Caco-2 (cell line): ENCODE measurements around the gene PAQR3. TPM values are rescaled to one million over a fixed set of nuclear protein-coding genes. Genes with fewer than 3 reads are reported as not detected.

ENCODE experiments used
- BruUV-seq: library from RNA; stranded (reverse); fragments of 400-500 nt; replicated peaks from 2 replicates; lab custom pipeline; 2021; lab: Mats Ljungman, UMichigan
- CTCF ChIA-PET: fragments of 300-600 bp; sonication (Branson Sonifier 250); formaldehyde crosslinking; loops from one replicate; lab custom pipeline; 2022; ENCODE audit warnings: antibody characterized with exemption; lab: Charles Lee
- POLR2A ChIA-PET: fragments of 300-600 bp; sonication (Branson Sonifier 250); formaldehyde crosslinking; loops from one replicate; lab custom pipeline; 2022; ENCODE audit warnings: antibody characterized with exemption; lab: Charles Lee
- DNase-seq, 2 experiments: peaks; one replicate each; pipeline versions ENCODE4 v3.0.0 to v3.0.0-alpha.2; 2020 to 2022
- H3K27me3 ChIP-seq: replicated peaks from 2 replicates; pipeline ENCODE4 v1.6.0; 2011; ENCODE audit warnings: low read length; ENCODE audit not compliant: control insufficient read depth, insufficient read depth
- H3K36me3 ChIP-seq: 2 replicates; pipeline ENCODE4 v1.5.1; 2011; ENCODE audit warnings: low read length; ENCODE audit not compliant: control insufficient read depth, insufficient read depth
- H3K4me1 ChIP-seq: fragments of 250-450 bp; sonication (Bioruptor Pico); 2 replicates; pipeline ENCODE4 v1.5.1; 2020; ENCODE audit warnings: mild to moderate bottlenecking
- H3K4me3 ChIP-seq: 2 replicates; pipeline ENCODE4 v1.5.1; 2011; ENCODE audit warnings: low read depth, mild to moderate bottlenecking, control low read depth, low read length
- H3K9me3 ChIP-seq: fragments of 250-450 bp; sonication (Bioruptor Pico); 2 replicates; pipeline ENCODE4 v1.5.1; 2020; ENCODE audit warnings: mild to moderate bottlenecking, moderate library complexity
- H3K27ac Mint-ChIP-seq: one replicate; pipeline ENCODE4 v1.8.0; 2022; ENCODE audit warnings: mixed read lengths; ENCODE audit not compliant: unreplicated experiment
- H3K27me3 Mint-ChIP-seq: one replicate; pipeline ENCODE4 v1.8.0; 2022; ENCODE audit warnings: mixed read lengths; ENCODE audit not compliant: insufficient read depth, unreplicated experiment
- H3K36me3 Mint-ChIP-seq: one replicate; pipeline ENCODE4 v1.8.0; 2022; ENCODE audit warnings: mild to moderate bottlenecking, mixed read lengths; ENCODE audit not compliant: insufficient read depth, unreplicated experiment
- H3K4me1 Mint-ChIP-seq: one replicate; pipeline ENCODE4 v1.8.0; 2022; ENCODE audit warnings: low read depth, mixed read lengths; ENCODE audit not compliant: unreplicated experiment
- H3K4me3 Mint-ChIP-seq: one replicate; pipeline ENCODE4 v1.8.0; 2022; ENCODE audit warnings: mild to moderate bottlenecking, moderate library complexity, mixed read lengths; ENCODE audit not compliant: unreplicated experiment
- H3K9me3 Mint-ChIP-seq: one replicate; pipeline ENCODE4 v1.8.0; 2022; ENCODE audit warnings: mixed read lengths; ENCODE audit not compliant: unreplicated experiment
- intact Hi-C: fragments of 100-400 bp; cut with micrococcal nuclease; formaldehyde crosslinking; loops from one replicate; pipeline ENCODE4 v1.10.0; 2022; ENCODE audit not compliant: unreplicated experiment
- total RNA-seq: library from RNA; stranded (reverse); gene quantifications from 2 replicates; pipeline ENCODE4 v1.2.3, GENCODE V29; 2022
- TF ChIP-seq, protein P1 (sequence below), 2 experiments: fragments of 200-600 bp in 1 of 2; IDR thresholded peaks; 1 replicate in 1 of 2; 2 replicates in 1 of 2; pipeline versions ENCODE4 v1.5.1 to v1.8.0; 2011 to 2022; ENCODE audit warnings: antibody characterized with exemption in 1 of 2, control low read depth in 1 of 2, inconsistent platforms in 1 of 2, low read depth in 1 of 2, low read length in 1 of 2, mild to moderate bottlenecking in 1 of 2, moderate library complexity in 1 of 2; ENCODE audit not compliant: insufficient read depth in 1 of 2, severe bottlenecking in 1 of 2, unreplicated experiment in 1 of 2

PAQR3 gene
- total RNA-seq, 1 experiment from 2014 or later = 13.3 TPM

DNA sequence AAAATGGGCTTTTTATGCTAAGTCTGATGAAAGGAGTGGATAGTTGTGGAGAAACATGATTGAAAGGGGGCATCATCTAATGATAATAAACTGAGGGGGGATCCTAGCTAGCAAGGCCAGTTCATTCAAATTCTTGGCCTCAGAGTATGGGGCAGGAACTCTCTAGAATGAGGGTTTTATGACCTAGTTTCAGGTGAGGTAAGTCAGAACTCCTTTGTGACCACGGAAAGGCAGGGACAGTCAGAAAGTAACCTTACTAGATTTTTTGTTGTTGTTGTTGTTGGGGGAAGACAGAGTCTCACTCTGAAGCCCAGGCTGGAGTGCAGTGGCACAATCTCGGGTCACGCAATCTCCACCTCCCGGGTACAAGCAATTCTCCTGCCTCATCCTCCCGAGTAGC, 1.5 kb upstream of the PAQR3 start:
- Mint-ChIP-seq H3K9me3 (no peaks in the 10 kb centered on the region), H3K27ac (no peak overlapping the region), H3K27me3 (peaks cover 14% of the 10 kb centered on the region), H3K4me1 (no peaks in the 10 kb centered on the region), H3K4me3 (no peak overlapping the region), H3K36me3 (peaks cover 6% of the 10 kb centered on the region)
- ChIA-PET CTCF (no interaction called here), POLR2A (no interaction called here)
- H3K4me1 ChIP-seq = peaks cover 17% of the 10 kb centered on the region; the same call in 1 of the 2 replicates
- no peak overlapping the region for H3K4me3 ChIP-seq
- no peak for DNase-seq
- no peaks in the 10 kb centered on the region for H3K27me3 ChIP-seq
- no peaks in the 10 kb centered on the region for H3K9me3 ChIP-seq
- BruUV-seq = no TSS peak
- intact Hi-C loops = no loop called here
- H3K36me3 ChIP-seq = no peaks in the 10 kb centered on the region
- TF ChIP-seq, protein P1, sequence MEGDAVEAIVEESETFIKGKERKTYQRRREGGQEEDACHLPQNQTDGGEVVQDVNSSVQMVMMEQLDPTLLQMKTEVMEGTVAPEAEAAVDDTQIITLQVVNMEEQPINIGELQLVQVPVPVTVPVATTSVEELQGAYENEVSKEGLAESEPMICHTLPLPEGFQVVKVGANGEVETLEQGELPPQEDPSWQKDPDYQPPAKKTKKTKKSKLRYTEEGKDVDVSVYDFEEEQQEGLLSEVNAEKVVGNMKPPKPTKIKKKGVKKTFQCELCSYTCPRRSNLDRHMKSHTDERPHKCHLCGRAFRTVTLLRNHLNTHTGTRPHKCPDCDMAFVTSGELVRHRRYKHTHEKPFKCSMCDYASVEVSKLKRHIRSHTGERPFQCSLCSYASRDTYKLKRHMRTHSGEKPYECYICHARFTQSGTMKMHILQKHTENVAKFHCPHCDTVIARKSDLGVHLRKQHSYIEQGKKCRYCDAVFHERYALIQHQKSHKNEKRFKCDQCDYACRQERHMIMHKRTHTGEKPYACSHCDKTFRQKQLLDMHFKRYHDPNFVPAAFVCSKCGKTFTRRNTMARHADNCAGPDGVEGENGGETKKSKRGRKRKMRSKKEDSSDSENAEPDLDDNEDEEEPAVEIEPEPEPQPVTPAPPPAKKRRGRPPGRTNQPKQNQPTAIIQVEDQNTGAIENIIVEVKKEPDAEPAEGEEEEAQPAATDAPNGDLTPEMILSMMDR (IDR thresholded peaks at IDR 0.05; ENCODE audit: insufficient read depth in 1 of 2, low read depth in 1 of 2, low read length in 1 of 2, severe bottlenecking in 1 of 2, unreplicated experiment in 1 of 2) = no peak

DNA sequence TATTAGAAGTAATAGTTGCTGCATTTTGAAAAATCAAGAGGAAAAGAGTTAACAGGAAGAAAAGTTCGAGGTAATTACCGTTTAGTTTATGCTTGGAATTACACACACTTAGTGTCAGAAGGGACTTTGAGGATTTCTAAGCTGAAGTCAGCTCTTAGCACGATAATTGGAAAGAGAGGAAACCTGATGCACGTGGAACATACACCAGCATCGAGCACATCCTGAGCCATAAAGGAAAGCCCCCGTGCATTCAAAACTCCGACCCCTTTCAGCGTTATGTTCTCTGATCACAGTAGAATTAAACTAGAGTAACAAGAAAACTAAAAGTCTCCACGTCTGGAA, 400 bp upstream of the PAQR3 start:
- Histone ChIP-seq H3K4me1 (peaks cover 17% of the 10 kb centered on the region; the same call in 1 of the 2 replicates), H3K27me3 (no peaks in the 10 kb centered on the region), H3K4me3 (peak overlapping the region; percentile 69), H3K36me3 (no peaks in the 10 kb centered on the region), H3K9me3 (no peaks in the 10 kb centered on the region)
- Mint-ChIP-seq H3K4me3 (peak overlapping the region; percentile 92), H3K4me1 (no peaks in the 10 kb centered on the region), H3K36me3 (peaks cover 6% of the 10 kb centered on the region), H3K27ac (no peak overlapping the region), H3K27me3 (peaks cover 14% of the 10 kb centered on the region), H3K9me3 (no peaks in the 10 kb centered on the region)
- CTCF ChIA-PET = interaction anchor here (0.6 kb wide), 2 partner anchors 716 to 1383 kb away, joined by 3 to 4 read pairs; no protein-coding TSS in a partner anchor
- intact Hi-C loops = loop anchor here (10.0 kb wide), 1 partner anchor 975 kb away; no protein-coding TSS in a partner anchor
- DNase-seq = no peak
- no TSS peak for BruUV-seq
- TF ChIP-seq, protein P1 (IDR thresholded peaks at IDR 0.05; ENCODE audit: insufficient read depth in 1 of 2, low read depth in 1 of 2, low read length in 1 of 2, severe bottlenecking in 1 of 2, unreplicated experiment in 1 of 2) = no peak
- POLR2A ChIA-PET = interaction anchor here (0.6 to 1.0 kb wide), 4 partner anchors 8 to 622 kb away, joined by 4 to 8 read pairs (median 6); no protein-coding TSS in a partner anchor

- ChIA-PET POLR2A (interaction anchor here (0.6 kb wide), 1 partner anchor 1109 kb away, joined by 3 read pairs; no protein-coding TSS in a partner anchor), CTCF (no interaction called here)
- TF ChIP-seq, protein P1 (IDR thresholded peaks at IDR 0.05; ENCODE audit: insufficient read depth in 1 of 2, low read depth in 1 of 2, low read length in 1 of 2, severe bottlenecking in 1 of 2, unreplicated experiment in 1 of 2) = no peak
- TSS peak; percentile 50 for BruUV-seq
- H3K27me3 ChIP-seq = no peaks in the 10 kb centered on the region
- H3K4me3 Mint-ChIP-seq = peak overlapping the region; percentile 92
- intact Hi-C loops = loop anchor here (10.0 kb wide), 1 partner anchor 974 kb away; no protein-coding TSS in a partner anchor
- peak overlapping the region; percentile 65 for H3K27ac Mint-ChIP-seq
- H3K9me3 Mint-ChIP-seq = no peaks in the 10 kb centered on the region
- peaks cover 4% of the 10 kb centered on the region for H3K27me3 Mint-ChIP-seq
- H3K36me3 Mint-ChIP-seq = peaks cover 6% of the 10 kb centered on the region
- DNase-seq = no peak
- H3K9me3 ChIP-seq = no peaks in the 10 kb centered on the region
- H3K4me1 Mint-ChIP-seq = no peaks in the 10 kb centered on the region
- no peaks in the 10 kb centered on the region for H3K36me3 ChIP-seq
- peaks cover 17% of the 10 kb centered on the region; the same call in 1 of the 2 replicates for H3K4me1 ChIP-seq
- peak overlapping the region; percentile 69 for H3K4me3 ChIP-seq
These were observed 767 bp downstream of the PAQR3 start for GRCh38 chr4:78938474-78938867.
